HepG2 (cell line): ENCODE data around the gene HMHB1. TPM values are rescaled to one million over a fixed set of nuclear protein-coding genes. Genes with fewer than 3 reads are reported as not detected.

Experiments used
- ATM ChIP-seq: fragments of 450-650 bp; IDR thresholded peaks from 2 replicates; pipeline ENCODE4 v1.7.1; 2017; ENCODE audit warnings: mild to moderate bottlenecking, borderline replicate concordance
- BHLHE40 ChIP-seq: IDR thresholded peaks from 2 replicates; pipeline ENCODE4 v1.6.1; 2011; ENCODE audit warnings: low read length, improper control_type of control experiment
- ETV6 ChIP-seq: sonication (generic); formaldehyde crosslinking; conservative IDR thresholded peaks from 2 replicates; pipeline ENCODE4 v1.4.0; 2020; ENCODE audit warnings: missing genetic modification reagents
- GZF1 ChIP-seq: sonication (generic); formaldehyde crosslinking; IDR thresholded peaks from 2 replicates; pipeline ENCODE4 v1.5.1; 2020; ENCODE audit warnings: mild to moderate bottlenecking, missing genetic modification reagents
- HES4 ChIP-seq: sonication (generic); formaldehyde crosslinking; IDR thresholded peaks from 2 replicates; pipeline ENCODE4 v1.9.0; 2021; ENCODE audit warnings: mild to moderate bottlenecking, missing genetic modification reagents, borderline replicate concordance
- HOXD1 ChIP-seq: sonication (generic); formaldehyde crosslinking; IDR thresholded peaks from 2 replicates; pipeline ENCODE4 v1.5.0; 2020; ENCODE audit warnings: missing genetic modification reagents
- ISL2 ChIP-seq: sonication (generic); formaldehyde crosslinking; IDR thresholded peaks from 2 replicates; pipeline ENCODE4 v1.5.0; 2020; ENCODE audit warnings: missing genetic modification reagents
- MAX ChIP-seq: IDR thresholded peaks from 2 replicates; pipeline ENCODE4 v1.6.1; 2012; ENCODE audit warnings: inconsistent platforms
- MBNL3 ChIP-seq: fragments of 250-450 bp; sonication (Bioruptor Pico); conservative IDR thresholded peaks from 2 replicates; pipeline ENCODE4 v1.8.0; 2022; ENCODE audit warnings: mild to moderate bottlenecking, inconsistent platforms
- PCBP1 ChIP-seq: fragments of 200-400 bp; formaldehyde crosslinking; IDR thresholded peaks from 2 replicates; pipeline ENCODE4 v1.6.1; 2017; ENCODE audit warnings: mild to moderate bottlenecking, low read depth, low read length, borderline replicate concordance
- REPIN1 ChIP-seq: sonication (generic); formaldehyde crosslinking; IDR thresholded peaks from 2 replicates; pipeline ENCODE4 v1.8.0; 2022; ENCODE audit warnings: missing genetic modification reagents, low read depth, mild to moderate bottlenecking, borderline replicate concordance
- SRSF4 ChIP-seq: fragments of 200-400 bp; formaldehyde crosslinking; IDR thresholded peaks from one replicate; pipeline ENCODE4 v1.6.1; 2018; ENCODE audit warnings: mild to moderate bottlenecking, low read depth, low read length, moderate library complexity; ENCODE audit not compliant: poor library complexity, severe bottlenecking
- ZBTB42 ChIP-seq: sonication (generic); formaldehyde crosslinking; IDR thresholded peaks from 2 replicates; pipeline ENCODE4 v1.5.0; 2020; ENCODE audit warnings: mild to moderate bottlenecking, missing genetic modification reagents
- ZNF160 ChIP-seq: sonication (generic); formaldehyde crosslinking; IDR thresholded peaks from 2 replicates; pipeline ENCODE4 v1.8.0; 2022; ENCODE audit warnings: mild to moderate bottlenecking, inconsistent platforms, missing genetic modification reagents
- ZNF292 ChIP-seq: sonication (generic); formaldehyde crosslinking; IDR thresholded peaks from 2 replicates; pipeline ENCODE4 v1.8.1; 2022; ENCODE audit warnings: mild to moderate bottlenecking, low read depth, missing genetic modification reagents, borderline replicate concordance
- ZNF33A ChIP-seq: sonication (generic); formaldehyde crosslinking; IDR thresholded peaks from 2 replicates; pipeline ENCODE4 v1.5.1; 2020; ENCODE audit warnings: missing genetic modification reagents, mild to moderate bottlenecking, moderate library complexity, borderline replicate concordance
- ZNF484 ChIP-seq: sonication (generic); formaldehyde crosslinking; IDR thresholded peaks from 2 replicates; pipeline ENCODE4 v1.5.1; 2020; ENCODE audit warnings: mild to moderate bottlenecking, low read depth, missing genetic modification reagents, borderline replicate concordance
- ZNF547 ChIP-seq: sonication (generic); formaldehyde crosslinking; IDR thresholded peaks from 2 replicates; pipeline ENCODE4 v1.5.1; 2020; ENCODE audit warnings: mild to moderate bottlenecking, missing genetic modification reagents
- polyA plus RNA-seq, 8 experiments: library from polyadenylated mRNA; depleted of rRNA in 3 of 8; stranded (reverse) in 7 of 8; unstranded in 1 of 8; fragments of >200 nt; fragmentation: Illumina TruSeq in 4 of 8; extraction: Trizol in 4 of 8; gene quantifications; 2 replicates each; pipeline versions ENCODE4 v1.2.1 to v1.2.3, GENCODE V29; 2011 to 2016; ENCODE audit warnings: low read depth in 4 of 8, missing spikeins in 1 of 8, mixed read lengths in 1 of 8; ENCODE audit not compliant: insufficient read depth in 1 of 8
- total RNA-seq, 5 experiments: library from RNA; depleted of rRNA; stranded (reverse); fragments of >200 nt; fragmentation: Illumina TruSeq; extraction: Trizol; gene quantifications; 2 replicates each; pipeline ENCODE4 v1.2.3, GENCODE V29; 2016; ENCODE audit warnings: low read depth in 1 of 5
- TF ChIP-seq, protein P1 (sequence below): sonication (generic); formaldehyde crosslinking; IDR thresholded peaks from 2 replicates; pipeline ENCODE4 v1.8.1; 2023; ENCODE audit warnings: mild to moderate bottlenecking, moderate library complexity, missing genetic modification reagents
- TF ChIP-seq, protein P2 (sequence below): sonication (generic); formaldehyde crosslinking; IDR thresholded peaks from 2 replicates; pipeline ENCODE4 v1.4.0; 2020; ENCODE audit warnings: missing genetic modification reagents
- TF ChIP-seq, protein P3 (sequence below): sonication (generic); formaldehyde crosslinking; IDR thresholded peaks from 2 replicates; pipeline ENCODE4 v1.8.0; 2022; ENCODE audit warnings: mild to moderate bottlenecking, missing genetic modification reagents, moderate library complexity
- TF ChIP-seq, protein P4 (sequence below): sonication (generic); formaldehyde crosslinking; IDR thresholded peaks from 2 replicates; pipeline ENCODE4 v1.4.0; 2020; ENCODE audit warnings: low read depth, mild to moderate bottlenecking, missing genetic modification reagents

Gene HMHB1
- total and polyA plus RNA-seq, 2 of the 13 experiments (the other 11 are each of a cell fraction or from before 2014, with no cell fraction given) = not detected

- TF ChIP-seq, protein P1, sequence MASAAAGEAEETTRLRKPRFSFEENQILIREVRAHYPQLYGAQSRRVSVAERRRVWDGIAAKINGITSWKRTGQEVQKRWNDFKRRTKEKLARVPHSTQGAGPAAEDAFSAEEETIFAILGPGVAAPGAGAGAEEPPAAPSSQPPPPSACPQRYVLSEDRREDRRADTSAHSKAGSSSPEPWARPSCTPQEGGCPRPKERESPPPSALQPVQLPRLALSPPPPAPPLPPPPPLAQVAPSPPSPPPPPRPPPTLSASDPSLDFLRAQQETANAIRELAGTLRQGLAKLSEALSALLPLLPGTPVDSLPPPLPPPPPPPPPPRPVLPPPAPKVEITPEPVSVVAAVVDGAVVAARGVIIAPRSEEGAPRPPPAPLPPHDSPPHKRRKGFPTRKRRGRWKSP (CRISPR knock-in tag) = no peak
- TF ChIP-seq BHLHE40 (peak; percentile 51; the same call in 1 of the 2 replicates), HOXD1 (CRISPR knock-in tag) (no peak), PCBP1 (no peak), SRSF4 (no peak), MAX (no peak), ZNF484 (no peak), ZNF292 (no peak), HES4 (CRISPR knock-in tag) (no peak), ZNF547 (CRISPR knock-in tag) (no peak), ATM (no peak), ZNF33A (CRISPR knock-in tag) (no peak), ETV6 (CRISPR knock-in tag) (no peak), ZNF160 (CRISPR knock-in tag) (no peak), ZBTB42 (CRISPR knock-in tag) (no peak), ISL2 (no peak), MBNL3 (no peak), GZF1 (CRISPR knock-in tag) (no peak), REPIN1 (peak; percentile 59; the same call in 1 of the 2 replicates)
- TF ChIP-seq, protein P2, sequence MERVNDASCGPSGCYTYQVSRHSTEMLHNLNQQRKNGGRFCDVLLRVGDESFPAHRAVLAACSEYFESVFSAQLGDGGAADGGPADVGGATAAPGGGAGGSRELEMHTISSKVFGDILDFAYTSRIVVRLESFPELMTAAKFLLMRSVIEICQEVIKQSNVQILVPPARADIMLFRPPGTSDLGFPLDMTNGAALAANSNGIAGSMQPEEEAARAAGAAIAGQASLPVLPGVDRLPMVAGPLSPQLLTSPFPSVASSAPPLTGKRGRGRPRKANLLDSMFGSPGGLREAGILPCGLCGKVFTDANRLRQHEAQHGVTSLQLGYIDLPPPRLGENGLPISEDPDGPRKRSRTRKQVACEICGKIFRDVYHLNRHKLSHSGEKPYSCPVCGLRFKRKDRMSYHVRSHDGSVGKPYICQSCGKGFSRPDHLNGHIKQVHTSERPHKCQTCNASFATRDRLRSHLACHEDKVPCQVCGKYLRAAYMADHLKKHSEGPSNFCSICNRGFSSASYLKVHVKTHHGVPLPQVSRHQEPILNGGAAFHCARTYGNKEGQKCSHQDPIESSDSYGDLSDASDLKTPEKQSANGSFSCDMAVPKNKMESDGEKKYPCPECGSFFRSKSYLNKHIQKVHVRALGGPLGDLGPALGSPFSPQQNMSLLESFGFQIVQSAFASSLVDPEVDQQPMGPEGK = 0 out of 2 replicates have a peak, but pooled peaks have one; percentile 21
- TF ChIP-seq, protein P3, sequence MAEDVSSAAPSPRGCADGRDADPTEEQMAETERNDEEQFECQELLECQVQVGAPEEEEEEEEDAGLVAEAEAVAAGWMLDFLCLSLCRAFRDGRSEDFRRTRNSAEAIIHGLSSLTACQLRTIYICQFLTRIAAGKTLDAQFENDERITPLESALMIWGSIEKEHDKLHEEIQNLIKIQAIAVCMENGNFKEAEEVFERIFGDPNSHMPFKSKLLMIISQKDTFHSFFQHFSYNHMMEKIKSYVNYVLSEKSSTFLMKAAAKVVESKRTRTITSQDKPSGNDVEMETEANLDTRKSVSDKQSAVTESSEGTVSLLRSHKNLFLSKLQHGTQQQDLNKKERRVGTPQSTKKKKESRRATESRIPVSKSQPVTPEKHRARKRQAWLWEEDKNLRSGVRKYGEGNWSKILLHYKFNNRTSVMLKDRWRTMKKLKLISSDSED (CRISPR knock-in tag) = no peak
- TF ChIP-seq, protein P4, sequence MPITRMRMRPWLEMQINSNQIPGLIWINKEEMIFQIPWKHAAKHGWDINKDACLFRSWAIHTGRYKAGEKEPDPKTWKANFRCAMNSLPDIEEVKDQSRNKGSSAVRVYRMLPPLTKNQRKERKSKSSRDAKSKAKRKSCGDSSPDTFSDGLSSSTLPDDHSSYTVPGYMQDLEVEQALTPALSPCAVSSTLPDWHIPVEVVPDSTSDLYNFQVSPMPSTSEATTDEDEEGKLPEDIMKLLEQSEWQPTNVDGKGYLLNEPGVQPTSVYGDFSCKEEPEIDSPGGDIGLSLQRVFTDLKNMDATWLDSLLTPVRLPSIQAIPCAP (CRISPR knock-in tag) = no peak
Observed at GRCh38 chr5:143824851-143825720, 13.1 kb downstream of the HMHB1 start (continued).
